HTR-8/SVneo (cell line): ENCODE results near the gene TBX1.

Experiments used
- DNase-seq: peaks from one replicate; pipeline ENCODE4 v3.0.0; 2011; ENCODE audit warnings: low spot score, mixed read lengths; ENCODE audit not compliant: insufficient read length
- FAIRE-seq: peaks from 2 replicates; lab custom pipeline; 2011; peaks lifted over from hg19 to GRCh38; lab: Jason Lieb, UNC

TBX1 gene

GRCh38 chr22:19760058-19760950 is at the start of gene TBX1:
Gene TBX1 (plus strand): TSS chr22:19760778. CDS start chr22:19760844, 66 bp downstream.
- DNase-seq: no peak
- FAIRE-seq: no peak

- no peak for DNase-seq
- FAIRE-seq: no peak
These were observed 47.3 kb upstream of the TBX1 start for GRCh38 chr22:19713245-19713644.

GRCh38 chr22:19713650-19714311 is 46.8 kb upstream of the TBX1 start:
- FAIRE-seq: no peak

GRCh38 chr22:19714312-19715187 is 46.0 kb upstream of the TBX1 start, which contains the start of gene SEPTIN5:
Gene SEPTIN5 (plus strand): TSS chr22:19714503. CDS start chr22:19714589, 86 bp downstream.
- FAIRE-seq: peak; percentile 60

More at GRCh38 chr22:19713650-19714311, 46.8 kb upstream of the TBX1 start:
- DNase-seq: no peak

GRCh38 chr22:19715188-19715930 is 45.2 kb upstream of the TBX1 start:
- FAIRE-seq (no peak), DNase-seq (no peak)

More at GRCh38 chr22:19714312-19715187, 46.0 kb upstream of the TBX1 start, which contains the start of gene SEPTIN5:
- DNase-seq: no peak

DNA sequence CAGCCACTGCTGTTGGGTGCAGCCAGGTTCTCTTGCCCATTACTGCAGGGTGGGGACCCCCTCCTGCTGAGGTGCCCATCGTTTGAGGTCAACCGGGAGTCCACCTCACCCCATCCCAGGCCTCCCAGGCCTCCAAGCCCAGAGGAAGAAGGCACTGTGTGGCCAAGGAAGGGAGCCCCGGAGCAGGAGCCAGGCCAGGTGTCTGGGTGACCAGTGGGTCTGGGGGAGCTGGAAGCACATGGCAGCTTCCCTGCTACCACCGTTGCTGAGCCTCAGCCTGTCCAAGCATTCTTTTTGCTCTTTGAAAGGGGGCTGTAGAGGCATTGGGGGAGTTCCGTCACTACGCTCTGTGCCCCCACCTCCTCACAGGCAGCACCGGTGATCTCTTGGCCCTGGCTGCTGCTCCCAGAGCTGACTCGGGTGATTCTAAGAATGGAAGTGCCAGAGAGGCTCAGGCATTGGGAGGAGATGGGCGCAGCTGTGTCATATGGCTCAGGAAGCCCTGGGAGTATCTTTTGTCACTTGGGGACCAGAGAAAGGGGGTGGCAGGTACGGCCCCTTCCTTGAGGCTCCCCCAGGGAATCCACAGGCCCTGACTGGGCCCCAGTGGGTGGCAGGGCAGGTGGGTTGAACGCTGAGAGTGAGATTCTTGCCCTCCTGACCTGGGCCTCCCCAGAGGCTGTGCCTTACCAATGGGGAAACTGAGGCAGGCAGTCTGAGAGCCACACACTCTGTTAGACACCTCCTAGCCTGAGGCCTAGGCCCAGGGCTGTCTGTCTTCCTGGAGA is 44.3 kb upstream of the TBX1 start:
- no peak for DNase-seq
- no peak for FAIRE-seq

DNA sequence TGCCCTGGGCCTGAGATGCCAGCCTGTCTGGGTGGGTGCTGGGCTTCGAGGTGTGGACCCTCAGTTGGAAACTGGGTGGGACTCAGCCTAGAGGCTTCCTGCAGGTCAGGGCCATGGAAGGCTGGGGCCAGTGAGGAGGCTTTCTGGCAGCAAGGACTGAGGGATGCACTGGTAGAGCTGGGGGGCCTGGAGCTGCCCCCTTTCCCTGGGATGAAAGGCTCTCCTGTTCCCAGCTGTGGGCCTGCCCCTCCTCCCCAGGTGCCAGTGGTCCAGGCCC is 43.8 kb upstream of the TBX1 start:
- DNase-seq: no peak
- FAIRE-seq: no peak

GRCh38 chr22:19717181-19717580 is 43.4 kb upstream of the TBX1 start:
- FAIRE-seq (no peak), DNase-seq (no peak)

GRCh38 chr22:19717691-19718455 is 42.7 kb upstream of the TBX1 start:
- FAIRE-seq: peak; percentile 96

GRCh38 chr22:19718456-19719049 is 42.0 kb upstream of the TBX1 start:
- FAIRE-seq: peak; percentile 31

More at GRCh38 chr22:19717691-19718455, 42.7 kb upstream of the TBX1 start:
- DNase-seq: peak; percentile 70

GRCh38 chr22:19719050-19719482 is 41.5 kb upstream of the TBX1 start:
- DNase-seq: no peak
- FAIRE-seq: no peak

More at GRCh38 chr22:19718456-19719049, 42.0 kb upstream of the TBX1 start:
- no peak for DNase-seq

DNA sequence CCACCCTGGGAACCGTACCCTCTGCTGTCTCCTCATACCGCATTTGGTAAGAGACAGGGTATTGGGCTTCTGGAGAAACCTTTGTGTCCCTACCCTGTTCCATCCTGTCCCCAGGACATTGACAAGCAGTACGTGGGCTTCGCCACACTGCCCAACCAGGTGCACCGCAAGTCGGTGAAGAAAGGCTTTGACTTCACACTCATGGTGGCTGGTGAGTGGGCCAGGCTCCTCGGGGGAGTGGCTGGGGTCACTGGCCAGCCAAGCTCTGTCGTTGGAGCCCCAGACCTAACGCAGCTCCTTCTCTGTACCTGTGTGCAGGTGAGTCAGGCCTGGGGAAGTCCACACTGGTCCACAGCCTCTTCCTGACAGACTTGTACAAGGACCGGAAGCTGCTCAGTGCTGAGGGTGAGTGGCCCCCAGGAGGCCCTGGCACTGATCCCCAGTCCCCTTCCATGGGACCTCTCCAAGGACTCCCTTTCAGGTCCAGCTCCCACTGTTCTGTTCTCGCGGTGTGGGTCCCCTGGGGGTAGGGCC is 41.0 kb upstream of the TBX1 start:
- no peak for FAIRE-seq

GRCh38 chr22:19720150-19720827 is 40.3 kb upstream of the TBX1 start:
- no peak for DNase-seq
- no peak for FAIRE-seq

More for the DNA sequence above, 41.0 kb upstream of the TBX1 start:
- DNase-seq: no peak

GRCh38 chr22:19720999-19721329 is 39.6 kb upstream of the TBX1 start:
- FAIRE-seq: no peak
- DNase-seq: no peak

DNA sequence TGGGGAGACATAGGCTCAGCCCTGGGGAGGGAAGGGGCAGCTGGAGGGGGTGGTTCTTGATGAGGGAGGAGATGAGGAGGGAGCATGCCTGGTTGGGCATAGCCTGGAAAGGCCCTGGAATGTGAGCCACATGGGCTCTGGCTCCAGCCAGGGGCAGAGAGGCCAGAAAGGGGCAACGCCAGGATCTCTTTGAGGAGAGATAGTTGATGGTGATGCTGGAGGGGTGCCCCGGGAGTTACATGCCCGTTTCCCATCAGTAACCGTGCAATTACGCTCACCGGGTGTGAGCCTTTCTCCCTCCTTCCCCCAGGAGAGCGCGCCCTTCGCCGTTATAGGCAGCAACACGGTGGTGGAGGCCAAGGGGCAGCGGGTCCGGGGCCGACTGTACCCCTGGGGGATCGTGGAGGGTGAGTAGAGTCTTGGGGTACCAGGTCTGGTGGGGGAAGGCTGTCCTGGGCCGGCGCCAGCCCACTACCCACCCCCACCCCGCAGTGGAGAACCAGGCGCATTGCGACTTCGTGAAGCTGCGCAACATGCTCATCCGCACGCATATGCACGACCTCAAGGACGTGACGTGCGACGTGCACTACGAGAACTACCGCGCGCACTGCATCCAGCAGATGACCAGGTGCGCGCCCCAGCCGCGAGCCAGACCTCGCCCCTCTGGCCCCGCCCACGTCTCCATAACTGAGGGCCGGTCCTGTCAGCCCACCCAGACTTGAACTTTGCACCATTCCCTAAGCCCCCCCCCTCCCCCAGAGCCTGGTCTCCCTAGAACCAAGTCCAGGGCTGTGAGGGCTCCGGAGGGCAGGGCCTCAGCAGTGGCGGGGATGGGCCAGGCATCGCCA is 39.0 kb upstream of the TBX1 start:
- DNase-seq: no peak
- no peak for FAIRE-seq
